Sigmoid colon (tissue), 7 donors: ENCODE measurements around the gene RFT1. TPM values are rescaled to one million over a fixed set of nuclear protein-coding genes. Genes with fewer than 3 reads are reported as not detected.

ENCODE experiments used
- DNase-seq: peaks from one replicate; pipeline ENCODE4 v3.0.0-alpha.2; 2019
- H3K27ac ChIP-seq, 4 donors: fragments of 200-600 bp; sonication (generic); one replicate each; pipeline ENCODE4 v1.5.1; 2016 to 2019; ENCODE audit warnings: mild to moderate bottlenecking in 1 of 4
- H3K27me3 ChIP-seq, 3 donors: fragments of 200-600 bp; sonication (generic); one replicate each; pipeline ENCODE4 v1.5.1; 2019; ENCODE audit warnings: mild to moderate bottlenecking in 1 of 3
- H3K36me3 ChIP-seq, 4 donors: fragments of 200-600 bp; sonication (generic); one replicate each; pipeline ENCODE4 v1.5.1; 2016 to 2019
- H3K4me1 ChIP-seq, 4 donors: fragments of 200-600 bp; sonication (generic); one replicate each; pipeline ENCODE4 v1.5.1; 2017 to 2019
- H3K4me3 ChIP-seq, 4 donors: fragments of 200-600 bp; sonication (generic); one replicate each; pipeline ENCODE4 v1.5.1; 2017 to 2019; ENCODE audit warnings: mild to moderate bottlenecking in 2 of 4, moderate library complexity in 1 of 4
- H3K9me3 ChIP-seq, 4 donors: fragments of 200-600 bp in 3 of 4; sonication (generic) in 3 of 4; one replicate each; pipeline versions ENCODE4 v1.5.1 to v1.6.1; 2013 to 2019
- EP300 ChIP-seq, 4 donors: sonication (generic); formaldehyde crosslinking; IDR thresholded peaks; one replicate each; pipeline ENCODE4 v1.6.1; 2017; ENCODE audit warnings: antibody characterized with exemption in 4 of 4
- POLR2A ChIP-seq, 2 donors: fragments of 450-650 bp; IDR thresholded peaks; one replicate each; pipeline ENCODE4 v1.6.1; 2016; ENCODE audit warnings: antibody characterized with exemption in 2 of 2, mild to moderate bottlenecking in 2 of 2, moderate library complexity in 2 of 2
- POLR2AphosphoS5 ChIP-seq, 4 donors: sonication (generic); formaldehyde crosslinking; IDR thresholded peaks; one replicate each; pipeline ENCODE4 v1.6.1; 2017; ENCODE audit warnings: antibody characterized with exemption in 4 of 4
- WGBS, 2 donors: extraction: QIAGEN DNeasy Blood & Tissue Kit; methylation state at CpG; one replicate each; pipeline ENCODE4 v1.1.7; 2013; 5-methylcytosine and 5-hydroxymethylcytosine counted together
- intact Hi-C: fragments of 100-400 bp; cut with DNase I; formaldehyde crosslinking; loops from one replicate; pipeline ENCODE4 v1.15.1; 2023
- polyA plus RNA-seq, 3 donors: library from polyadenylated mRNA; stranded (reverse); fragments of 200-250 nt; gene quantifications; one replicate each; pipeline ENCODE4 v1.2.3, GENCODE V29; 2013
- total RNA-seq, 4 donors: library from RNA; depleted of rRNA; stranded (reverse); fragments of >200 nt; gene quantifications; one replicate each; pipeline ENCODE4 v1.1.0, GENCODE V29; 2016
- TF ChIP-seq, protein P1 (sequence below), 4 experiments: fragments of 450-650 bp in 3 of 4; fragments of 200-600 bp in 1 of 4; IDR thresholded peaks; one replicate each; pipeline ENCODE4 v1.5.1; 2016 to 2019; ENCODE audit warnings: antibody characterized with exemption in 4 of 4, mild to moderate bottlenecking in 3 of 4, moderate library complexity in 2 of 4
- donor health status: healthy with polysubstance abuse.
- donor health status: Bipolar disorder and iron deficiency.
- donor health status: healthy.

Gene RFT1
- total and polyA plus RNA-seq, 7 donors = 3.0 to 13.2 (median 6.3) TPM

DNA sequence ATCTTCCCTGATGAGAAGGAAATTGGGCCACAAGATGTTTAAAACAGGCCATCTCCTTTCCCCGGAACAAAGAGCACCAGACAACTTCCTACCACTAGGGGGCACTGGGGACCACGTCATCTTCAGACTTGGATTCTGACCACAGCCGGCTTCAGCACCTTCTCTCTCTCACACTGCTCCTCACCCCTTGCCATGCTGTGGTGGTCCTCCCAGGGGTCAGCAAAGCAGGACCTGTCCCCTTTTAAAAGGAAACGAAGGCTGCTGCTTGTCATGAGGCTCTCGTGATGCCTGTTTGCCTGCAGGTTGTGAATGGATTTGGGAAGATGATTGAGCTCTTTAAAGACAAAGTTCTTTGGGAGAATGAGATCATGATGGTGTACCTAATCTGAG is 16.2 kb downstream of the RFT1 start:
- Histone ChIP-seq H3K9me3 (no peaks in the 10 kb centered on the region), H3K4me3 (no peak overlapping the region), H3K27me3 (no peaks in the 10 kb centered on the region), H3K36me3 (peaks cover 15 to 45% (median 20%) of the 10 kb centered on the region in 4 donors), H3K27ac (peak overlapping the region; percentile 37 to 82 (median 79)), H3K4me1 (peaks cover 0 to 50% (median 43%) of the 10 kb centered on the region in 4 donors)
- intact Hi-C loops = loop anchor here (1.0 to 10.0 kb wide), 2 partner anchors 82 to 601 kb away; no protein-coding TSS in a partner anchor
- DNase-seq = peak; percentile 92
- TF ChIP-seq EP300 (IDR thresholded peaks at IDR 0.05) = no peak
- TF ChIP-seq, protein P1, sequence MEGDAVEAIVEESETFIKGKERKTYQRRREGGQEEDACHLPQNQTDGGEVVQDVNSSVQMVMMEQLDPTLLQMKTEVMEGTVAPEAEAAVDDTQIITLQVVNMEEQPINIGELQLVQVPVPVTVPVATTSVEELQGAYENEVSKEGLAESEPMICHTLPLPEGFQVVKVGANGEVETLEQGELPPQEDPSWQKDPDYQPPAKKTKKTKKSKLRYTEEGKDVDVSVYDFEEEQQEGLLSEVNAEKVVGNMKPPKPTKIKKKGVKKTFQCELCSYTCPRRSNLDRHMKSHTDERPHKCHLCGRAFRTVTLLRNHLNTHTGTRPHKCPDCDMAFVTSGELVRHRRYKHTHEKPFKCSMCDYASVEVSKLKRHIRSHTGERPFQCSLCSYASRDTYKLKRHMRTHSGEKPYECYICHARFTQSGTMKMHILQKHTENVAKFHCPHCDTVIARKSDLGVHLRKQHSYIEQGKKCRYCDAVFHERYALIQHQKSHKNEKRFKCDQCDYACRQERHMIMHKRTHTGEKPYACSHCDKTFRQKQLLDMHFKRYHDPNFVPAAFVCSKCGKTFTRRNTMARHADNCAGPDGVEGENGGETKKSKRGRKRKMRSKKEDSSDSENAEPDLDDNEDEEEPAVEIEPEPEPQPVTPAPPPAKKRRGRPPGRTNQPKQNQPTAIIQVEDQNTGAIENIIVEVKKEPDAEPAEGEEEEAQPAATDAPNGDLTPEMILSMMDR (IDR thresholded peaks at IDR 0.05) = peak; percentile 92 to 99 (median 94)
- 11 to 15% methylated on average over 5 of the region's 5 CpGs for WGBS, 2 donors

DNA sequence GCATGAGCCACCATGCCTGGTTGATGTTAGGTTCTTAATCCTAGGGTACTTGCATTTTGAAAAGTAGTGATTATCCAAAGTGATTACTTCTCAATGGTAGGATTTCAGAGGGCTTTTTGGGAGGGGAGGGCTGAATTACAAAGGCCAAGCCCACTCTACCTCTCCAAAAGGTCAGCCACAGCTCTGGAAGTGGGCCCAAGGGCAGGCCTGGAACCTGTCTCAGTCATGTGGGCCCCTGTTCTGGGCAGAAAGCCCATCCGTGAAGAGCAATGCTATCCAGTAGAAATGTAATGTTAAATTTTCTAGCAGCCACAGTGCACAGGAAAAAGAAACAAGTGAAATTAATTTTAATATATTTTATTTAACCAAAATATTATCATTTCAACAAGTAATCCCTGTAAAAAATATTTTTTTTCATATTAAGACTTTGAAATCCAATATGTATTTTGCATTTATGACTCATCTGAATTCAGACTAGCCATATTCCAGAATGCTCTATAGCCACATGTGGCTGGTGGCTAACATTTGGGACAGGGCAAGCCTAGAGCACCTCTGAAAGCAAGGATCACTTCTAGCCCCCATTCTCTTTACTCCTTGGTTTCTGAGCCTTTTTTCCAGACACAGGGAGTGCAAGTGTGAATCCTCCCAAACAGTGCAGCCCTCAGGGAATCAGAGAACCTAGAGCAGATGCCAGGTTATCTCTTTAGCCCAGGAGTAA is 16.8 kb downstream of the RFT1 start:
- intact Hi-C loops = loop anchor here (1.0 to 10.0 kb wide), 2 partner anchors 83 to 601 kb away; no protein-coding TSS in a partner anchor
- Histone ChIP-seq H3K36me3 (peaks cover 12 to 44% (median 16%) of the 10 kb centered on the region in 4 donors), H3K27me3 (no peaks in the 10 kb centered on the region), H3K27ac (peak overlapping the region; percentile 37 to 82 (median 79)), H3K4me1 (peaks cover 0 to 51% (median 43%) of the 10 kb centered on the region in 4 donors), H3K9me3 (no peaks in the 10 kb centered on the region), H3K4me3 (no peak overlapping the region)
- TF ChIP-seq POLR2A (IDR thresholded peaks at IDR 0.05) (no peak), POLR2AphosphoS5 (IDR thresholded peaks at IDR 0.05) (peak in 3 of 4 donors; percentile 60 to 72 (median 62)), EP300 (IDR thresholded peaks at IDR 0.05) (peak in 1 of 4 donors; percentile 29)
- TF ChIP-seq, protein P1 (IDR thresholded peaks at IDR 0.05) = no peak
- DNase-seq = peak; percentile 86
- WGBS, 2 donors = 92 to 96% methylated on average over 1 of the region's 1 CpG

DNA sequence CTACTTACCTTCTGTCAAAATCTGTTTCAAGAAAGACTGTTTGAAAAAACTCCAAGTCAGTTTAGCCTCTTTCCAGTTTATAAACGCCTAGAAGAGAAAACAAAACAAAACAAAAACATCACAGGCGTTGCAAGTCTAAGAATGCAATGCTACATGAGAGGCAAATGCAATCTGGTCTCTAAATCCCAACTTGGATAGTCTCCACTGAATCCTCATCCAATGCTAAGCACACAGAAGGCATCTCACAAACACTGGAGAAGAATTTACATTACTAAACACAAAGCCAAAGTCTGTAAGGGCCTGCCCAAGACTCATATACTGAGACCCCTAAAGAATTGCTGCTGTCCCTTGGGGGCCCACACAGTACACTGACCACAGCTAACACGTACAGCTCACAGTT is 18.4 kb downstream of the RFT1 start:
- H3K9me3 ChIP-seq = no peaks in the 10 kb centered on the region
- H3K4me1 ChIP-seq = peaks cover 0 to 51% (median 43%) of the 10 kb centered on the region in 4 donors
- intact Hi-C loops = loop anchor here (2.0 to 10.0 kb wide), 2 partner anchors 49 to 603 kb away; partner anchors contain the start of gene PRKCD
- TF ChIP-seq EP300 (IDR thresholded peaks at IDR 0.05) = no peak
- no peak for TF ChIP-seq POLR2A (IDR thresholded peaks at IDR 0.05)
- TF ChIP-seq, protein P1 (IDR thresholded peaks at IDR 0.05) = no peak
- no peak for TF ChIP-seq POLR2AphosphoS5 (IDR thresholded peaks at IDR 0.05)
- WGBS, 2 donors = 80 to 84% methylated on average over 3 of the region's 3 CpGs
- H3K27me3 ChIP-seq = no peaks in the 10 kb centered on the region
- peak overlapping the region in 3 of 4 donors; percentile 76 to 82 (median 82) for H3K27ac ChIP-seq
- peaks cover 2 to 28% (median 4%) of the 10 kb centered on the region in 4 donors for H3K36me3 ChIP-seq
- no peak overlapping the region for H3K4me3 ChIP-seq
- DNase-seq = no peak

DNA sequence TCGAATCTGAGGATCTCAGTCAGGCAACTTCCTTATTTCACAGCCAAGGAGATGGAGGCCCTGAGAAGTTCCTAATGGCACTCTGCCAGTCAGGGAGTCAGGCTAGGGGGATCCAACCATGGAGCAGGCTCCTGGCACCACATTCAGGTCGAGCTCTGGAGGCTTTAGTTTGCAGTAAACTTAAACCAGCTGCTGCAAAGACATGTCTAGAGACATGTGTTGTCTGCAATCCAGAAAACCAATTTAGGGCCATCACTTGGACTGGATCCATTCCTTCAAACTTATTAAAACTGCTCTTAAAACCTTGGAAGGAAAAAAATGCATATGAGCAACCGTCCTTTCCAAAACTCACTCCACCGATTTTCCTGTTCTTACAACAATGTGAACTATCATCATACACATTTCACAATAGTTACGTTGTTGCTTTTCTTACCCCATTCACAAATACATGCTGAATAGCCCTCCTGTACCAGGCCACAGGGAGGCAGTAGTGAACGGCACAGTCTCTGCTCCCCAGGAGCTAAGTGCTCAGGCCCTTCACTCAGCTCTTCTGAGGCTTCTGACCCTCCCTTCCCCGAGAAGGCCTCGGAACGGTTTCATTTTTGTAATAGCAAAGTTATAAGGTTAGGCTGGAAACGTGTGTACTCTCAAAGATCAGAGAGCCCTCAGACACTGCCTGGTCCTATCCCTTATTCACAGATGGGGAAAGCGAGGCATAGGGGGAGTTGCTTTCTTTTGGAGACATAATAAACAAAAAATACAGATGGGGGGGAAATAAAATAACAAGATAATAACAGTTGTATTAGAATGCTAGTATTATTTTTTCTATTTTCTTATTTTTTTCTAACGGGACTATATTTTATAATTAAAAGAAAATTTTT is 20.1 kb downstream of the RFT1 start:
- Histone ChIP-seq H3K4me3 (no peak overlapping the region), H3K9me3 (no peaks in the 10 kb centered on the region), H3K36me3 (peaks cover 0 to 22% (median 2%) of the 10 kb centered on the region in 4 donors), H3K27me3 (no peaks in the 10 kb centered on the region), H3K27ac (peak overlapping the region; percentile 68 to 82 (median 72)), H3K4me1 (peaks cover 0 to 51% (median 43%) of the 10 kb centered on the region in 4 donors)
- intact Hi-C loops = loop anchor here (2.0 to 10.0 kb wide), 2 partner anchors 51 to 605 kb away; partner anchors contain the start of gene PRKCD
- peak; percentile 91 for DNase-seq
- TF ChIP-seq EP300 (IDR thresholded peaks at IDR 0.05) (no peak), POLR2AphosphoS5 (IDR thresholded peaks at IDR 0.05) (peak in 1 of 4 donors; percentile 40)
- TF ChIP-seq, protein P1 (IDR thresholded peaks at IDR 0.05) = peak; percentile 35 to 70 (median 56)
- 58 to 67% methylated on average over 12 of the region's 12 CpGs for WGBS, 2 donors
